Kidney (tissue), 14 donors: ENCODE results near the gene EXOSC1. TPM values are rescaled to one million over a fixed set of nuclear protein-coding genes. Genes with fewer than 3 reads are reported as not detected.

Source experiments
- DNase-seq, 5 donors: peaks; one replicate each; pipeline ENCODE4 v3.0.0-alpha.2; 2013 to 2020
- FAIRE-seq: peaks from 2 replicates; lab custom pipeline; 2012; peaks lifted over from hg19 to GRCh38; lab: Jason Lieb, UNC
- H3K27ac ChIP-seq, 2 donors: one replicate each; pipeline ENCODE4 v1.7.0; 2013; ENCODE audit warnings: low read depth in 2 of 2, low read length in 2 of 2, inconsistent platforms in 1 of 2
- H3K27me3 ChIP-seq: one replicate; pipeline ENCODE4 v1.7.1; 2013; ENCODE audit warnings: low read length, inconsistent platforms; ENCODE audit not compliant: control insufficient read depth, insufficient read depth
- H3K36me3 ChIP-seq, 3 donors: one replicate each; pipeline versions ENCODE4 v1.7.0 to v1.7.1; 2013; ENCODE audit warnings: low read length in 3 of 3, control low read depth in 1 of 3, inconsistent platforms in 1 of 3; ENCODE audit not compliant: insufficient read depth in 3 of 3, control insufficient read depth in 2 of 3
- H3K4me1 ChIP-seq, 3 donors: one replicate each; pipeline versions ENCODE4 v1.7.0 to v1.7.1; 2013; ENCODE audit warnings: low read length in 3 of 3, inconsistent platforms in 1 of 3, low read depth in 1 of 3; ENCODE audit not compliant: control insufficient read depth in 2 of 3, insufficient read depth in 2 of 3
- H3K4me3 ChIP-seq, 3 donors: one replicate each; pipeline versions ENCODE4 v1.7.0 to v1.8.1; 2013; ENCODE audit warnings: low read length in 3 of 3, control low read depth in 1 of 3, inconsistent platforms in 1 of 3
- H3K9ac ChIP-seq, 3 donors: one replicate each; pipeline versions ENCODE4 v1.7.0 to v1.7.1; 2013; ENCODE audit warnings: low read length in 3 of 3, control low read depth in 1 of 3, inconsistent platforms in 1 of 3
- H3K9me3 ChIP-seq, 3 donors: one replicate each; pipeline versions ENCODE4 v1.7.0 to v1.7.1; 2013; ENCODE audit warnings: low read length in 3 of 3, control low read depth in 1 of 3, inconsistent platforms in 1 of 3; ENCODE audit not compliant: control insufficient read depth in 2 of 3, insufficient read depth in 1 of 3
- CTCF ChIP-seq: IDR thresholded peaks from 3 replicates; pipeline ENCODE4 v1.5.1; 2012; ENCODE audit warnings: mild to moderate bottlenecking, moderate library complexity, borderline replicate concordance; ENCODE audit not compliant: insufficient read depth; ENCODE audit errors: extremely low read depth
- intact Hi-C: fragments of 100-400 bp; cut with DNase I; formaldehyde crosslinking; loops from one replicate; pipeline ENCODE4 v1.11.1; 2022
- polyA plus RNA-seq: library from polyadenylated mRNA; stranded (reverse); fragments of 350-450 nt; fragmentation: Illumina TruSeq; extraction: RNeasy Lipid Tissue Mini Kit (QIAGEN cat#74804); gene quantifications from one replicate; pipeline ENCODE4 v1.2.3, GENCODE V29; 2014; ENCODE audit warnings: low read depth, low replicate concordance; ENCODE audit not compliant: insufficient read depth
- total RNA-seq: library from RNA; stranded (reverse); fragmentation: NEBNext Ultra II Directional; extraction: Animal tissue kit (Norgen Biotek cat#: 25700); gene quantifications from one replicate; pipeline ENCODE4 v1.2.1, GENCODE V29; 2021
- donor health status: control.
- donor health status: control.
- donor health status: control.
- donor health status: control.
- donor health status: control.
- donor health status: DM: yes; HTN: yes; CAD: no.
- donor health status: Normal renal cell carcinoma (clear cell type).

Gene EXOSC1
- total and polyA plus RNA-seq, 2 donors from 2014 or later, result 28.8 to 40.9 TPM

GRCh38 chr10:97396056-97396455 is 49.8 kb downstream of the EXOSC1 start:
- H3K4me3 ChIP-seq, result no peak overlapping the region
- peaks cover 0 to 7% (median 6%) of the 10 kb centered on the region in 3 donors for H3K4me1 ChIP-seq
- TF ChIP-seq CTCF, result no peak
- H3K9me3 ChIP-seq, result no peaks in the 10 kb centered on the region
- DNase-seq (no peak), FAIRE-seq (no peak)
- no peak overlapping the region for H3K27ac ChIP-seq
- no peaks in the 10 kb centered on the region for H3K27me3 ChIP-seq
- H3K36me3 ChIP-seq, result peaks cover 2 to 9% (median 8%) of the 10 kb centered on the region in 3 donors
- H3K9ac ChIP-seq, result no peak overlapping the region
- intact Hi-C loops, result no loop called here

DNA sequence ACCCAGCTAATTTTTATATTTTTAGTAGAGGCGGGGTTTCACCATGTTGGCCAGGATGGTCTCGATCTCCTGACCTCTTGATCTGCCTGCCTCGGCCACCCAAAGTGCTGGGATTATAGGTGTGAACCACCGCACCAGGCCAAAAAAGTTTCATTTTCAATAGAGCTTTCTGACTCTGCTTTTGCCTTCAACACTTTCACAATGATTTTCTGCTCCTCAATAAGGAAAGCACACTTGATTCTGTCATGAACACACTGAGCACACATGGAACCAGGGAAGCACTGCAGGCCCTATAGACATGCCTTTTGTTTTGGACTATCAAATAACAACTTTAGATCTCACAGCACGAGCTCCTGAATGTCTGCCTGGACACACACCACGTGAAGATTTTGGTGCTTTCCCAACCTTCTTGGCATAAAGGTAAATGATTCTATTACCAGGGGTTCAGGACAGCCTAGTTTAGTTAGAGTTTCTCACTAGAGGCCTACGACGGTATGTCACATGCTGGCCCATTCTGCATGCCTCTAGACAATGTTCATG is 52.7 kb downstream of the EXOSC1 start:
- Histone ChIP-seq H3K27ac (no peak overlapping the region), H3K4me3 (no peak overlapping the region), H3K9ac (no peak overlapping the region), H3K4me1 (no peaks in the 10 kb centered on the region), H3K27me3 (no peaks in the 10 kb centered on the region), H3K9me3 (no peaks in the 10 kb centered on the region), H3K36me3 (peaks cover 2 to 19% (median 10%) of the 10 kb centered on the region in 3 donors)
- intact Hi-C loops, result no loop called here
- DNase-seq (no peak), FAIRE-seq (no peak)
- TF ChIP-seq CTCF, result no peak

DNA sequence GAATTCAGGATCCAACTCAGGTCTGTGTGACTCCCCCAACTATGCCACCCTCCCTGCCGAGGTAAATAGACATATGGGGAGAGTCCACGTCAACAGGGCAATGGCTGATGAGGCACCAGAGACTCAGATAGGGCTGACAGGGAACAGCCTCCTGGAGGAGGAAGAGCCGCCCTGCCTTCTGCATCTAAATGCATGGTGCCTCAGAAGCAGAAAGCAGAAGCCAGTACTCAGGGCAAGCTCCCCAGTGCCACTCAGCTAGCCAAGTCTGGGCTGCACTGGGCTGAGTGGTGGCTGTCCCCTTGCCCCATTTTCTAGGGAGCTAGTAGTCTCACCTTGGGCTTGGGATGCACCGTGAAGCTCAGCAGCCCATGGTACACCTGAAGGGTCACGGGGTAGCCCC is 55.7 kb downstream of the EXOSC1 start:
- Histone ChIP-seq H3K27ac (no peak overlapping the region), H3K4me1 (no peaks in the 10 kb centered on the region), H3K9ac (no peak overlapping the region), H3K9me3 (no peaks in the 10 kb centered on the region), H3K36me3 (peaks cover 0 to 17% (median 8%) of the 10 kb centered on the region in 3 donors), H3K27me3 (no peaks in the 10 kb centered on the region), H3K4me3 (no peak overlapping the region)
- TF ChIP-seq CTCF, result no peak
- DNase-seq, result no peak
- intact Hi-C loops, result no loop called here
- FAIRE-seq, result no peak

DNA sequence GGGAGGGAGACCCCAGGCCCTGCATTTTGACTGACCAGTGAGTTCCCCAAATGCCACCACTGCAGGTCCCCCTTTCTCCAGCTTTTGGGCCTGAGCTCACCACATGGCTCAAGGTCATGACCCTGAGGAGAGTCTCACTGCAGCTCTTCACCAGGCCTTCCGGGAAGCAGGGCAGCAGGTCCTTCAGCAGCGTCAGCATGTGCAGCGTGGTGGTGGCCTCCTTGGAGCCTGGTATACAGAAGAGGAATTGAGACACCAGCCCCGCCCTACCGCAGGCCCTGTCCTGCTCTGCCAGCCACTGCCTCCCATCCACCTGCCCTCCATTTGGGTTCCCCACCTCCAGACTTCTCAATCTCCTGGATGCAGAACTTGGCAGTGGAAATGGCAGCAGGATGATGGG is 57.7 kb downstream of the EXOSC1 start:
- Histone ChIP-seq H3K27ac (no peak overlapping the region), H3K4me3 (no peak overlapping the region), H3K9me3 (no peaks in the 10 kb centered on the region), H3K4me1 (no peaks in the 10 kb centered on the region), H3K36me3 (peaks cover 0 to 15% (median 8%) of the 10 kb centered on the region in 3 donors), H3K9ac (no peak overlapping the region), H3K27me3 (no peaks in the 10 kb centered on the region)
- DNase-seq (no peak), FAIRE-seq (no peak)
- intact Hi-C loops, result no loop called here
- TF ChIP-seq CTCF, result no peak
